Mesodermal cell (in vitro differentiated cells): ENCODE results near the gene PRRX2.

ENCODE experiments used
- H3K27ac ChIP-seq: 2 replicates; pipeline ENCODE4 v1.7.0; 2013; ENCODE audit warnings: mild to moderate bottlenecking, low read depth, low read length, moderate library complexity; ENCODE audit not compliant: severe bottlenecking
- H3K36me3 ChIP-seq: 2 replicates; pipeline ENCODE4 v1.7.1; 2013; ENCODE audit warnings: mild to moderate bottlenecking, low read length, moderate library complexity; ENCODE audit not compliant: control insufficient read depth, insufficient read depth
- H3K4me1 ChIP-seq: one replicate; pipeline ENCODE4 v1.7.1; 2013; ENCODE audit warnings: mild to moderate bottlenecking, low read length; ENCODE audit not compliant: insufficient read depth, control insufficient read depth, poor library complexity, severe bottlenecking
- H3K4me3 ChIP-seq: 2 replicates; pipeline ENCODE4 v1.7.0; 2013; ENCODE audit warnings: low read length, control low read depth, mild to moderate bottlenecking; ENCODE audit not compliant: insufficient read depth, poor library complexity, severe bottlenecking; ENCODE audit errors: extremely low read depth
- H3K9me3 ChIP-seq: 2 replicates; pipeline ENCODE4 v1.7.1; 2013; ENCODE audit warnings: mild to moderate bottlenecking, low read length, moderate library complexity; ENCODE audit not compliant: control insufficient read depth
- WGBS, 2 experiments: methylation state at CpG; one replicate each; pipeline ENCODE4 v1.1.5; 2013; ENCODE audit warnings: missing lambda C conversion rate in 2 of 2; ENCODE audit not compliant: insufficient coverage in 2 of 2; 5-methylcytosine and 5-hydroxymethylcytosine counted together

Gene PRRX2

GRCh38 chr9:129669141-129669718, 3.8 kb downstream of the PRRX2 start:
- no peaks in the 10 kb centered on the region for H3K9me3 ChIP-seq
- H3K4me3 ChIP-seq, result no peak overlapping the region
- peak overlapping the region; percentile 10 for H3K27ac ChIP-seq
- peaks cover 7% of the 10 kb centered on the region for H3K4me1 ChIP-seq
- no peaks in the 10 kb centered on the region for H3K36me3 ChIP-seq
- 85 to 88% methylated on average over 13 to 15 of the region's 17 CpGs for WGBS, 2 experiments

DNA sequence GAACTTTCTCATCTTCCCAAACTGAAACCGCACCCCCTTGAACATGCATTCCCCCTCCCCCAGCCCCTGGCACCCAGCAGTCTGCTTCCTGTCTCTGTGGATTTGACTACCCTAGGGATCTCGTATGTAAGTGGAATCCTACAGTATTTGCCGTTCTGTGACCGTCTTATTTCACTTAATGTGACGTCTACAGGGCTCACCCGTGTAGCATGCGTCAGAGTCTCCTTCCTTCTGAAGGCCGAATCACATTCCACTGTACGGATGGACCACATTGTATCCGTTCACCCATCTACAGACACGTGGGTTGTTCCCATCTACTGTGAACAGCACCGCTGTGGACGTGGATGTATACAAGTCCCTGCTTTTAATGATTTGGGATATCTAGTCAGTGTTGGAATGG, 4.5 kb downstream of the PRRX2 start:
- peaks cover 7% of the 10 kb centered on the region for H3K4me1 ChIP-seq
- no peaks in the 10 kb centered on the region for H3K9me3 ChIP-seq
- H3K36me3 ChIP-seq, result no peaks in the 10 kb centered on the region
- H3K27ac ChIP-seq, result no peak overlapping the region
- no peak overlapping the region for H3K4me3 ChIP-seq
- WGBS, 2 experiments, result 86 to 90% methylated on average over 11 of the region's 13 CpGs

DNA sequence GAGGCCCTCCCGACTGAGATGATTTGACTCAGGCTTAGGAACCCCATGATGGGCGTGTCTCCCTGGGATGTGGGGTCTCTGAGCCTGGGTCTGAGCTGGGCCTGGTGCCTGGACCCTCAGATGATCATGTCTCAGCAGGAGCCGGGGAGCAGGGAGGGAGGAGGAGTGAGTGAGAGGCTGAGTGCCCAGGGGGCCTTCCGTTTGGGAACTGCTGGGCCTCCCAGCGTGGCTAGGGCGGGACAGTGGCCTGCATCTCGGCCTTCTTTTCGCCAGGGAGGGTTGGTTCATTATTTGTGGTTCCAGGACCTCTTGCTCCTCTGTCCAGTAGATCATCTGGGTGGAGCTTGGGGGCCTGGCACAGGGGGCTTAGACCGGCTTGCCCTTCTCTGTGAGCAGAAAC, 5.6 kb downstream of the PRRX2 start:
- WGBS, 2 experiments, result 85 to 92% methylated on average over 7 to 8 of the region's 9 CpGs
- no peak overlapping the region for H3K27ac ChIP-seq
- peaks cover 7% of the 10 kb centered on the region for H3K4me1 ChIP-seq
- H3K9me3 ChIP-seq, result no peaks in the 10 kb centered on the region
- no peak overlapping the region for H3K4me3 ChIP-seq
- H3K36me3 ChIP-seq, result no peaks in the 10 kb centered on the region

DNA sequence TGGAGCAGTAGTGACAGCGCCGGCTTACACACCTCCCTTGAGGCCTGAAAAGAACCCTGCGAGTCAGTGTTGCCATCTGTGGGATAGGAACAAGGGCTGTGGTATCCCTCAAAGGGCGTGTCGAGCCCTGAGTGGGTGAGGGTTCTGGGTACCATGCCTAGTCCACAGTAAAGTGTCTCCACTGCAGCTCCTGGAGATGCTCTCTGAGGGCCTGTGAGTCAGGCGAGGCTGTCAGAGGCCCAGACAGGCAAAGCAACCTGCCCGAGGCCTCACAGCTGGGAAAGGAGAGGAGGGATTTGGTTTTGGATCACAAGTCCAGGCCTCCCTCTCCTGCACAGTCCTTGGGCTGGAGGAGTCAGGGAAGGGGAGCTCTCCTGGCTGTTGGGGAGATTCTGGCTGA, 6.1 kb downstream of the PRRX2 start:
- no peaks in the 10 kb centered on the region for H3K9me3 ChIP-seq
- H3K4me3 ChIP-seq, result no peak overlapping the region
- WGBS, 2 experiments, result 92 to 96% methylated on average over 7 of the region's 7 CpGs

GRCh38 chr9:129672702-129673101, 7.3 kb downstream of the PRRX2 start:
- 95 to 96% methylated on average over 6 to 7 of the region's 8 CpGs for WGBS, 2 experiments
- H3K4me1 ChIP-seq, result peaks cover 7% of the 10 kb centered on the region

More for the DNA sequence above, 6.1 kb downstream of the PRRX2 start:
- no peaks in the 10 kb centered on the region for H3K36me3 ChIP-seq
- H3K4me1 ChIP-seq, result peaks cover 7% of the 10 kb centered on the region
- no peak overlapping the region for H3K27ac ChIP-seq

GRCh38 chr9:129673602-129674001, 8.2 kb downstream of the PRRX2 start:
- Histone ChIP-seq H3K4me3 (no peak overlapping the region), H3K9me3 (no peaks in the 10 kb centered on the region), H3K36me3 (no peaks in the 10 kb centered on the region), H3K27ac (no peak overlapping the region), H3K4me1 (peaks cover 11% of the 10 kb centered on the region)
- WGBS, 2 experiments, result 89 to 96% methylated on average over 9 of the region's 12 CpGs

More at GRCh38 chr9:129672702-129673101, 7.3 kb downstream of the PRRX2 start:
- H3K9me3 ChIP-seq, result no peaks in the 10 kb centered on the region
- H3K36me3 ChIP-seq, result no peaks in the 10 kb centered on the region
- H3K4me3 ChIP-seq, result no peak overlapping the region
- no peak overlapping the region for H3K27ac ChIP-seq

GRCh38 chr9:129674229-129674628, 8.8 kb downstream of the PRRX2 start:
- peaks cover 11% of the 10 kb centered on the region for H3K4me1 ChIP-seq
- no peaks in the 10 kb centered on the region for H3K36me3 ChIP-seq
- no peak overlapping the region for H3K4me3 ChIP-seq
- 89 to 100% methylated on average over 1 to 7 of the region's 7 CpGs for WGBS, 2 experiments
- no peaks in the 10 kb centered on the region for H3K9me3 ChIP-seq
- H3K27ac ChIP-seq, result no peak overlapping the region

GRCh38 chr9:129675620-129676019, 10.2 kb downstream of the PRRX2 start:
- Histone ChIP-seq H3K36me3 (no peaks in the 10 kb centered on the region), H3K9me3 (no peaks in the 10 kb centered on the region), H3K27ac (no peak overlapping the region), H3K4me3 (no peak overlapping the region), H3K4me1 (peaks cover 4% of the 10 kb centered on the region)
- 92 to 98% methylated on average over 17 to 25 of the region's 27 CpGs for WGBS, 2 experiments

DNA sequence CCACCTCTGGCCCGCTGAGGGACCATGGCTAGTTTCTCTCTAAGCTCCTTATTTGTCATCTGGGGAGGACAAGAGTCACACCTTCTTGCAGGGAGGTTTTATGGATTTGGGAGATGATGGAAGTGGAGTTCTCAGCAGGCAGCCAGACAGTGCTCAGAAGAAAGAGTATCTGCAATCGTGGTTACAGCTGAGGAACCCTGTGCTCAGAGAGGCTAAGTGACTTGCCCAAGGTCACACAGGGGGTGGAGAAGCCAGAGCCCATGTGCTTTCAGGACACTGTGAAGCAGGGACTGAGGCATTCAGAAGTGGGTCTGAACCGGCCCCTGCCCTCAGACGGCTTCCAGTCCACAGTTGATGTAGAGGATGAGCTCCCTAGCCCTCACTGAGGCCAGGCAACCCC, 10.8 kb downstream of the PRRX2 start:
- no peak overlapping the region for H3K27ac ChIP-seq
- H3K9me3 ChIP-seq, result no peaks in the 10 kb centered on the region
- no peaks in the 10 kb centered on the region for H3K36me3 ChIP-seq
- H3K4me3 ChIP-seq, result no peak overlapping the region
- WGBS, 2 experiments, result 95 to 97% methylated on average over 3 to 4 of the region's 4 CpGs
- peaks cover 4% of the 10 kb centered on the region for H3K4me1 ChIP-seq

- WGBS, 2 experiments, result 81 to 90% methylated on average over 11 to 12 of the region's 12 CpGs
- no peak overlapping the region for H3K4me3 ChIP-seq
- H3K4me1 ChIP-seq, result peaks cover 4% of the 10 kb centered on the region
- H3K9me3 ChIP-seq, result no peaks in the 10 kb centered on the region
- H3K36me3 ChIP-seq, result no peaks in the 10 kb centered on the region
- no peak overlapping the region for H3K27ac ChIP-seq
Measured at GRCh38 chr9:129676975-129677374, 11.5 kb downstream of the PRRX2 start.

GRCh38 chr9:129677456-129677855, 12.0 kb downstream of the PRRX2 start:
- no peaks in the 10 kb centered on the region for H3K36me3 ChIP-seq
- H3K9me3 ChIP-seq, result no peaks in the 10 kb centered on the region
- WGBS, 2 experiments, result 50 to 53% methylated on average over 2 to 7 of the region's 9 CpGs
- H3K4me1 ChIP-seq, result peaks cover 4% of the 10 kb centered on the region
- H3K27ac ChIP-seq, result no peak overlapping the region
- H3K4me3 ChIP-seq, result no peak overlapping the region
